Activated T-helper 17 cell treated with anti-CD3 and anti-CD28 coated beads, Interleukin-2, amount 50 U/mL, for 72 hours (primary cell): ENCODE data around the gene SH3PXD2A. TPM values are rescaled to one million over a fixed set of nuclear protein-coding genes. Genes with fewer than 3 reads are reported as not detected.
A peak's percentile ranks its signal among the peaks of the same experiment; 100 is the strongest.

Source experiments
- ATAC-seq: fragments of 150-1000 bp; cut with Tn5 transposase; replicated peaks from 2 replicates; pipeline ENCODE4 v1.10.0; 2021; ENCODE audit warnings: mild to moderate bottlenecking, moderate library complexity
- H3K27ac Mint-ChIP-seq: one replicate; pipeline ENCODE4 v1.8.0; 2022; ENCODE audit warnings: mixed read lengths
- H3K27me3 Mint-ChIP-seq: one replicate; pipeline ENCODE4 v1.8.0; 2022; ENCODE audit warnings: mixed read lengths
- H3K36me3 Mint-ChIP-seq: one replicate; pipeline ENCODE4 v1.8.0; 2022; ENCODE audit warnings: low read depth, mild to moderate bottlenecking, mixed read lengths
- H3K4me1 Mint-ChIP-seq: one replicate; pipeline ENCODE4 v1.8.0; 2022; ENCODE audit warnings: mixed read lengths
- H3K4me3 Mint-ChIP-seq: one replicate; pipeline ENCODE4 v1.8.0; 2022; ENCODE audit warnings: mild to moderate bottlenecking, mixed read lengths
- H3K9me3 Mint-ChIP-seq: one replicate; pipeline ENCODE4 v1.8.0; 2022; ENCODE audit warnings: mixed read lengths
- total RNA-seq, 2 donors: library from RNA; stranded (reverse); gene quantifications; one replicate each; pipeline ENCODE4 v1.2.3, GENCODE V29; 2022

The SH3PXD2A gene
- total RNA-seq, 2 donors from 2014 or later: 8.0 to 19.3 TPM

DNA sequence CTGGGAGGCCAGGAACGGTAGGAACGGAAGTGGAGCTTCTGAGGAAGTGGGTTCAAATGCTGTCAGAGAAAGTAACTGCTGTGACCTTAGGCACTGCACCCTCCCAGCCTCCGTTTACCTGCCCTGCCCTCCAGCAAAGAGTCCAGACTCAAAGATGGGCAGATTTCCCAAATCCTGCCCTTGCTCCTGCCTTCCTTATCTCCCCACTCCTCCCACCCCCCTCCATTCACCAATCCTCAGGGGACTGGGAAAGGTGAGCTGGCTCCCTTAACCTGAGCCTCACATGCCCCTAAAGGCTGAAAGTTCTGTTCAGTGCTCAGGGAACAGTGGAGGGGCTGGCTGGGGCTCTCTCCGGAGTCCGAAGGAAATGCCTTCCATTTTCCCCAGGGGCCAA is 161.6 kb downstream of the SH3PXD2A start:
- Mint-ChIP-seq H3K27ac (peak overlapping the region; percentile 26), H3K36me3 (no peaks in the 10 kb centered on the region), H3K9me3 (no peaks in the 10 kb centered on the region), H3K27me3 (no peaks in the 10 kb centered on the region), H3K4me1 (peaks cover 18% of the 10 kb centered on the region), H3K4me3 (peak overlapping the region; percentile 71)
- no peak for ATAC-seq

DNA sequence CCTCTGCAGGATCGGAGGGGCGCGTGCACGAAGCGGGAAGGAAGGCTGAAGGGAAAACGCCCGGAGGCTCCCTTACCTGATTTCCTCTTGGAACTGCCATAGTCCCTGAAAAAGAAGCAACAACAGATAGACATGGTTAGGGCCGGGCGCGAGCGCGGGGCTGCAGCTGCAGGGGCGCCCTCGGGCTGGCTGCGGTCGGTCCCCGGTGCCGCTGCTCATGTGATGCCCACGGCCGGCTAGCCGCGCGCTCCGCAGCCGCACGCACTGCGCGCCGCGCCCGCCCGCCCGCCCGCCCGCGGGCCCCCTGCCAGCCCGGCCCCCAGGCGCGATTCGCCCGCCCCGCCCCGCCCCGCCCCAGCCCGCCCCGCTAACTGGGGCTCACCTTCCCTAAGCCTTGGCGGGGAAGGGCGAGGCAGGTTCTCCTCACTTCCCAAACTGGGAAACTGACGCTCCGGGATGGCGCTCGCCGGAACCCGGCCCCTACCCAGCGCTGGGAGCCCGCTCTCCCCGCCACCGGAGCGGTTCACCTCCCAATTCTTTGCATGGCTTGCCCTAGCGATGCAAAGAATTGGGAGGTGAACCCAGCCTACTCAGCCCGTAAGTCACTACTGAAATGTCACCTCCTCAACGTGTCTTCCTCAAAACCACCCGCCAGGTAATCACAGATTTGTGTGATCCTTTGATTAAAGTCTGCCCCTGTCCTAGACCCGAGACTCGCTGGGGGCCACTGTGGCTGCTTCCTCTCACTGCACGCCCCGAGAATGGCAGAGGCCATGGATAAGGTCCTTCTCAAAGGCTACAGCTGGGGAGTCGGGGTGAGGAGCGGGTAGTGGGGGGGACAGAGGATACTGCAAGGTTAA is 162.2 kb downstream of the SH3PXD2A start:
- H3K27ac Mint-ChIP-seq: peak overlapping the region; percentile 26
- H3K9me3 Mint-ChIP-seq: no peaks in the 10 kb centered on the region
- peak; percentile 44 for ATAC-seq
- peaks cover 18% of the 10 kb centered on the region for H3K4me1 Mint-ChIP-seq
- no peaks in the 10 kb centered on the region for H3K36me3 Mint-ChIP-seq
- H3K4me3 Mint-ChIP-seq: peak overlapping the region; percentile 71
- H3K27me3 Mint-ChIP-seq: no peaks in the 10 kb centered on the region

DNA sequence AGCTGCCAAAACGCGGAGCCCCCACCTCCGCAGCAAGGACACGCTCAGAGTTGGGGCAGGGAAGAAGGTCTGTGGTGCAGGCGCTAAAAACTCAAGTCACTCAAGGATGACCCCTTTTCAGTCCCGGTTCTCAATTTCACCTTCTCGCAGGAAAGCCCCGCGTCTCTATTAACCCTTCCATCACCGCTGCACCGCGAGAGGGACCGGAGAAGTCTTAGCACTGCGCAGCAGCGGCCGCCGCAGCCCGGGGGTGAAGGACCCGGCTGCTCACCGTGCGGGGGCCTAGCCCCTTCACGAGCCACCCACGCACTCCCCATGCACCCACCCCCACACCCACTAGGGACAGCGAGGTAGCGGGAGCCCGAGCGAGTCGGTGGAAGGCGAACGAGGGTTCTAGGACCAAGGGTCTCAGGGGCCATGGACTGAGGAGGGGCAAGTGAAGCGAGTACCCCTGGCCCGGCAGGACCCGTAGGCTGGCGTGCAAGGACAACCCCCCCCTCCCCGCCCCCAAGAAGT is 162.9 kb downstream of the SH3PXD2A start:
- Mint-ChIP-seq H3K9me3 (no peaks in the 10 kb centered on the region), H3K27ac (no peak overlapping the region), H3K36me3 (no peaks in the 10 kb centered on the region), H3K4me3 (peak overlapping the region; percentile 71), H3K27me3 (no peaks in the 10 kb centered on the region), H3K4me1 (peaks cover 18% of the 10 kb centered on the region)
- peak; percentile 30 for ATAC-seq

DNA sequence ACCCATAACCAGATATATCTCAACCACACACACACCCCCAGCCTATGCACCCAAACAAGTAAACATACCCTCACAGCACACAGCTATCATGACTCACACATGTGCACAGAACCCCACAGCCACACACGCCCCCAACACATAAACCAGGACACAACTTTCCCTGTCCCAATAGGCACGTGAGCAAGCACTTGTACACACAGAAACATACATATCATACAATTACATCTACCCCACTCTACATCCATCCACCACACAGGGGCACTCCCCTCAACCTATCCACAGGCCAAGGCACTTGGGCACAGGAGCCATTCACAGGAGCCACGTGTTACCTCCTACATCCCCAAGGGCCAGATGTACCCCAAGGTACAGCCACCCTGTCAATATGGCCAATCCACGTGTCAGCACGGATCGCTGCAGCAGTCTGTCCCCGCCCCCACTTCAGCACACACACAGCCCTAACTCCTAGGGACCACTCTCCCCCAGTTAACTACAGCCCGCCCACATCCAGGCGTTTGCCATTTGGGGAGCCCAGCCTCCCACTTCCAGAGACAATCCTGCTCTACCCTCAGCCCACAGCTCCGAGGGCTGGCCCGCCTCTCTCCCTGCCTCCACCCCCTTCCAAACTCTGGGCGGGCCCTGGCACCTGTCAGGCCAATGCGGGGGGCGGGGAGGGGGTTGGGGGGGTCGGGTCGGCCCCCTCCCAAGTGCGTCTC is 163.5 kb downstream of the SH3PXD2A start:
- Mint-ChIP-seq H3K27ac (peak overlapping the region; percentile 2), H3K36me3 (no peaks in the 10 kb centered on the region), H3K27me3 (no peaks in the 10 kb centered on the region), H3K4me1 (peaks cover 18% of the 10 kb centered on the region), H3K9me3 (no peaks in the 10 kb centered on the region), H3K4me3 (peak overlapping the region; percentile 71)
- ATAC-seq: peak; percentile 10

DNA sequence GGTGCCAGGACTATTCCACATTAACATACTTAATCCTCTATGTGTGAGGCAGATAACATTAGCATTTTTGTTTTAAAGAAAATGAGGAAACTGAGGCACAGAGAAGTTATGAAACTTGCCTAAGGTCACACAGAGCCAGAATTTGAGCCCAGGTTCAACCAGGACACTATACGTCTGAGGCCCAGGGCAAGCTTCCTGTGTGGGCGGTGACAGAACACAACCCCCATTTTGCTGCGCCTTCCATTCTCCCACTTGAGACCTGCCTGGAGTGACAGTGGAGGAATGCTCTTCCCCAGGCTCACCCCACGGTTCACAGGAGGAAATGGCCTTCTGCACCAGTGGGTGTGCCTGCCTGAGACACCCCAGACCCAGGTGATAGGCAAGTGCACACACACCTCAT is 164.1 kb downstream of the SH3PXD2A start:
- ATAC-seq: no peak
- H3K4me3 Mint-ChIP-seq: peak overlapping the region; percentile 71

DNA sequence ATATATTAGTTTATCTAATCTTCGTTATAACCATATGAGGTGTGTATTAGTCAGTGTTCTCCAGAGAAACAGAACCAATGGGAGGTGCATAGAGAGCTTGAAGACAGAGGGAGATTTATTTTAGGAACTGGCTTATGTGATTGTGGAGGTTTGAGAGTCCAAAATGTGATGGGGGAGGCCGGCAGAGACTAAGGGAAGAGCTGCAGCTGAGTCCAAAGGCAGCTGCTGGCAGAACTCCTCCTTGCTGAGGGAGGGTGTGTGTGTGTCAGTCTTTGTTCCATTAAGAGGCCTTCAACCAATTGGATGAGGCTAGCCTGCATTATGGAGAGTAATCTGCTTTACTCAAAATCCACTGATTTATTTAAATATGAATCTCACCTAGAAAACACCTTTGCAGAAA is 165.1 kb downstream of the SH3PXD2A start:
- no peak for ATAC-seq
- H3K4me3 Mint-ChIP-seq: no peak overlapping the region
- H3K4me1 Mint-ChIP-seq: peaks cover 12% of the 10 kb centered on the region
- no peaks in the 10 kb centered on the region for H3K36me3 Mint-ChIP-seq
- H3K9me3 Mint-ChIP-seq: no peaks in the 10 kb centered on the region
- H3K27ac Mint-ChIP-seq: no peak overlapping the region
- no peaks in the 10 kb centered on the region for H3K27me3 Mint-ChIP-seq

More for the DNA sequence above, 164.1 kb downstream of the SH3PXD2A start:
- Mint-ChIP-seq H3K9me3 (no peaks in the 10 kb centered on the region), H3K4me1 (peaks cover 14% of the 10 kb centered on the region), H3K36me3 (no peaks in the 10 kb centered on the region), H3K27me3 (no peaks in the 10 kb centered on the region), H3K27ac (peak overlapping the region; percentile 2)

DNA sequence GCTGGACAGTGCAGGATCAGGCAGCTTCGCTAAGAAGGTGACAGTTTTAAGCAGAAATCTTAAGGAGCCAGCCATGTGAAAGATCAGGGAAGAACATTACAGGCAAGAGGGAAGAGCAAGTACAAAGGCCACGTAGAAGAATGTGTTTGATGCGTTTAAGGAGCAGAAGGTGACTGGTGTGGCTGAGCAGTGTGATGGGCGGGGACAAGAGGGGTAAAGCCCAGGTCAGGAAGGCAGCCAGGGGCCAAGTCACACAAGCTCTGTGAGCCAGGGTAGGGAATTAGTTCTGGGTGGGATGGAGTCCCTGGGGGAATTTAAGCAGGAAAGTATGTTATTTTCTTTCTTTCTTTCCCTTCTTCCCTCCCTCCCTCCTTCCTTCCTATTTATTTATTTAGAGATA is 166.9 kb downstream of the SH3PXD2A start:
- Mint-ChIP-seq H3K4me3 (no peak overlapping the region), H3K4me1 (peaks cover 10% of the 10 kb centered on the region), H3K27me3 (no peaks in the 10 kb centered on the region), H3K36me3 (no peaks in the 10 kb centered on the region), H3K9me3 (no peaks in the 10 kb centered on the region), H3K27ac (no peak overlapping the region)
- no peak for ATAC-seq

DNA sequence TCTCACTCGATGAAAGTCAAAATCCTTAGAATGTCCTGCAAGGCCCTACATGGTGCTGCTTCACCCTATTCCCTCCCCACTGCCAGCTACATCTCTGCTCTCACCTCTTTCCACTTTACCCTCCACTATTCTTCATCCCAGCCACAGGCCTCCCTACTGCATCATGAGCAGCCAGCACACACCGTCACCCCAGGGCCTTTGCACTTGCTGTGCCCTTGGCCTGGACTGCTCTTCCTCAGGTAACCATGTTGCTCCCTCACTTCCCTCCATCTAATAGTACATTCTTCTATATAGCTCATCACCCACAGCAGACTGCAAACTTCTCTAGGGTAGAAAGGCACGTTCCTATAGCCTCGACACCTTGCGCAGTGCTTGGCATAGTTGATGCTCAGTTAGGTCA is 167.7 kb downstream of the SH3PXD2A start:
- Mint-ChIP-seq H3K4me1 (peaks cover 8% of the 10 kb centered on the region), H3K27me3 (no peaks in the 10 kb centered on the region), H3K36me3 (no peaks in the 10 kb centered on the region), H3K4me3 (no peak overlapping the region), H3K27ac (no peak overlapping the region), H3K9me3 (no peaks in the 10 kb centered on the region)
- ATAC-seq: no peak

DNA sequence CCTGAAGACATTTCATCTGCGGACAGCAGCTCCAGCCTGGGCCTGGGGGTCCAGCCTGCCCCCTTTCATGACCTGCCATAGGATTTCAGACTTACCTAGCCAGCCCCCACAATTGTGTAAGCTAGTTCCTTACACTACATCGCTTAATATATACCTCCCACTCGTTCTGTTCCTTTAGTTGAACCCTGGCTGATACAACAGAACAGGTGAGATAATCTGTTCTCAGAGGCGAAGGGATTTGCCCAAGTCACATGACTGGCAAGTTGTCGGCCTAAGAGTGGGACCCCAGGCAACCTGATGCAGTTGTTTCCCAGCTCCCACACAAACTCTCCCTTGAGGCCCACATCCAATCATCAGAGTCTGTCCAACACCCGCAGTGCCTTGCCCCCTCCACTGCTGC is 168.2 kb downstream of the SH3PXD2A start:
- Mint-ChIP-seq H3K27ac (no peak overlapping the region), H3K4me3 (no peak overlapping the region), H3K4me1 (peaks cover 8% of the 10 kb centered on the region), H3K36me3 (no peaks in the 10 kb centered on the region), H3K9me3 (no peaks in the 10 kb centered on the region), H3K27me3 (no peaks in the 10 kb centered on the region)
- ATAC-seq: no peak

DNA sequence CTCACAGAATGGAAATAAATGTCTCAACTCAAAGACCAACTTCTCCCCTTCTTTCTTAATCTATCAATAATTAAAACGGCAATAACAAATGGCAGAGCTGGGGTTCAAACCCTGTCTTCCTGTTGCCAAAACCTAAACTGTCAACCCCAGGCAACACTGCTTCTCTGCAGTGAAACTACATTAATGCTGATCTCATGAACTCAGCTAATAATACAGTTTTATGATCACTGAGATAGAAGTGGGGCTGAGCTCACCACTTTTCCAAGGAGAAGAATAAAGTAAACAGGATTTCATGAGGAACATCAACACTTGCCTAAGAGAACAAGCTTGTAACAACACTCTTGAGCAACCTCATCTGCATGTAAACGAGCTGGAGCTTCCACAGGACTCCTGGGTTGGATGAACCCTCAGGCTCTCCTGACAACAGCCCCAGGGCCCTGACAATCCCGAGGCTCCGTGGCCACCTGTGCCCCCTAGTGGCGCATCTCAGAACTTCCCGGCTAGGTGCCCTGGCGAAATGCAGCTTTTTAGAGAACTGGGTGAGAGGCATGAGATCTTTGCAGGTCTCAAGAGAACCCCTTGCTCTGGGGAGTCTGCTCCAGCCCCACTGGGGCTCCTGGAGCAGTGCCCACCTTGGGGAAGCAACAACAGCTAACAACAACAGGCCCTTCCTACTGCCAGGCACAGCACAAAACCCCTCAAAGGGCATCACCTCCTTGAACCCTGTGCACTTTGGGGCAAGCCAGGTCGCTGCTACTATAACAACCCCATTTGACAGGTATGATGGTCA is 169.3 kb downstream of the SH3PXD2A start:
- Mint-ChIP-seq H3K4me3 (no peak overlapping the region), H3K27ac (no peak overlapping the region), H3K4me1 (no peaks in the 10 kb centered on the region), H3K27me3 (no peaks in the 10 kb centered on the region), H3K36me3 (no peaks in the 10 kb centered on the region), H3K9me3 (no peaks in the 10 kb centered on the region)
- peak; percentile 82 for ATAC-seq

DNA sequence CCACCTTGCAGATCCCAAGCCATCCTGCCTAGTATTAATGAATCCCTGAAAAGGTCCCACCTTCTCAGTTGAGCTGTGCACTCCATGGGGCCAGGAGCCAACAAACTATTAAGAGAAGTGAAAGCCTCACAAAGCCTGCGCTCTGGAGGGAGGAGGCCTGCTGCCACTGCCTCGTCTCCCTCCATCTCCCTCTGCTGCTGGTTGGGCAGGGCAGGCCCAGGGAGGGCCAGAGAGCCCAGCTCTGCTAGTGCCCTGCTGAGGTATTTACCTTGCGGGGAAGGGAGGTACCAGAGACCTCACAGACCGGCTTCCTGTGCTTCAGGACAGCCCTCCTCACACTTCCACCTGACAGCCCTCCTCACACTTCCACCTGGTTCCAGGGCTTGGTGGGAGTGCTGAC is 171.5 kb downstream of the SH3PXD2A start:
- H3K4me3 Mint-ChIP-seq: no peak overlapping the region
- no peaks in the 10 kb centered on the region for H3K9me3 Mint-ChIP-seq
- H3K27me3 Mint-ChIP-seq: no peaks in the 10 kb centered on the region
- H3K36me3 Mint-ChIP-seq: no peaks in the 10 kb centered on the region
- no peak for ATAC-seq
- H3K4me1 Mint-ChIP-seq: no peaks in the 10 kb centered on the region
- H3K27ac Mint-ChIP-seq: no peak overlapping the region

DNA sequence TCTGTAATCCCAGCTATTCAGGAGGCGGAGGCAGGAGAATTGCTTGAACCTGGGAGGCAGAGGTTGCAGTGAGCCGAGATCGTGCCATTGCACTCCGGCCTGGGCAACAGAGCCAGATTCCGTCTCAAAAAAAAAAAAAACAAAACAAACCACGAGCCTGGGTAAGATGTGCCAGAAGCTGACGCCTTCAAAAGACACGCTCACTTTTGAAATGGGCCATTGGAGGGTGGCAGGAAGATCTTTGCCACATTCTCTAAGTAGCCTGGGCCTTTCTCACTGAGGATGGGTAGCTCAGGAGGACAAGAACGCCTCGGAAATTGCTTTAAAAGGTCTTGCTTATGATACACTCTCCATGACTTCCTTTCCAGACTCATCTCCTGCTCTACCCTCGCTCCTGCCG is 172.7 kb downstream of the SH3PXD2A start:
- H3K4me1 Mint-ChIP-seq: no peaks in the 10 kb centered on the region
- H3K9me3 Mint-ChIP-seq: no peaks in the 10 kb centered on the region
- no peak overlapping the region for H3K4me3 Mint-ChIP-seq
- H3K36me3 Mint-ChIP-seq: no peaks in the 10 kb centered on the region
- H3K27me3 Mint-ChIP-seq: no peaks in the 10 kb centered on the region
- ATAC-seq: no peak
- no peak overlapping the region for H3K27ac Mint-ChIP-seq

DNA sequence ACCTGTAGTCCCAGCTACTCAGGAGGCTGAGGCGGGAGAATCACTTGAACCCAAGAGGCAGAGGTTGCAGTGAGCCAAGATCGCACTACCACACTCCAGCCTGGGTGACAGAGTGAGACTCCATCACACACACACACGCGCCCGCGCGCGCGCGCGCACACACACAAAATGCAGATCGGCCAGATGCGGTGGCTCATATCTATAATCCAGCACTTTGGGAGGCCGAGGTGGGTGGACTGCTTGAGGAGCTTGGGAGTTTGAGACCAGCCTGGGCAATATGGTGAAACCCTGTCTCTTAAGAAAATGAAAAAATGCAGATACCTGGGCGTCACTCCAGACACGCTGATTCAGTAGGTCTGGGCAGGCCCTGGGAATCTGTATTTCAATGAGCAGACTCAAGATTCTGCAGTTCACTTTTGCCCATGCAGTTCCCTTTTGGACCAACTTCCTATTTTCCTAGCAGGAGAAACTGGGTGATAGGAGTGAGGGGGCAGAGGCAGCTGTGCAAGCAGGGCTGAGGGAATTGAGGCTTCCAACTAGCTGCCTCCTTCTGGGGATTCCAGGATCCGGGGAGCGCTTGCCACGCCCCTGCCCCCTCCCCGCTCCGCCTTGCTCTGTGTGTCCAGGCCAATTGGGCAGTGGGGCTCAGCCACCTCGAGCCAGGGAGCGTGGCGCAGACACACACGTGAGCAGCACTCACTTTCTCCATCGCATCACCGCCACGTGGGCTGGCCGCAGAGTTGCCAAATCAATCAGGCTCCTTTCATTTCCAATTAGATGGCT is 173.6 kb downstream of the SH3PXD2A start:
- no peak overlapping the region for H3K27ac Mint-ChIP-seq

DNA sequence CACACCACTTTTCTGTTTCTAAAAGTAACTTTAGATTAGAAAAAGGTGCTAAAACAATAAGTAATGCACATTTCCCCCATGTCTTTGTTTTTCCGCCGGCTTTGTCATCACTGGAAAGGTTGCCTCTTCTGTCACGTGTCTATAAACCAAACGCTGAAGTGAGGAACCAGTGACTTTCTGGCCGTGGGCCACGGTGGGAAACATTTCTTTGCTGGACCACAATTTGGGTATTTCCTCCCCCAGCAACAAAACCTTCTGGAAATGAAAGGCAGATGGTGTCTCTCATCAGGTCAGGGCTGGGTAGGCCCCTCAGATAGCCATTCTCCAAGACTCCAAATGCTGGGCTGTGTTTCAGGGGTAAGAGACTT is 174.5 kb downstream of the SH3PXD2A start:
- Mint-ChIP-seq H3K4me1 (no peaks in the 10 kb centered on the region), H3K36me3 (no peaks in the 10 kb centered on the region), H3K27ac (no peak overlapping the region), H3K9me3 (no peaks in the 10 kb centered on the region), H3K4me3 (no peak overlapping the region), H3K27me3 (no peaks in the 10 kb centered on the region)
- ATAC-seq: no peak

More for the DNA sequence above, 173.6 kb downstream of the SH3PXD2A start:
- H3K27me3 Mint-ChIP-seq: no peaks in the 10 kb centered on the region
- no peaks in the 10 kb centered on the region for H3K9me3 Mint-ChIP-seq
- H3K36me3 Mint-ChIP-seq: no peaks in the 10 kb centered on the region
- H3K4me3 Mint-ChIP-seq: no peak overlapping the region
- no peak for ATAC-seq
- no peaks in the 10 kb centered on the region for H3K4me1 Mint-ChIP-seq
